A673 (cell line): ENCODE results near the gene LAMA4. TPM values are rescaled to one million over a fixed set of nuclear protein-coding genes. Genes with fewer than 3 reads are reported as not detected.

Experiments
- BruUV-seq: library from RNA; stranded (reverse); fragments of 400-500 nt; replicated peaks from 2 replicates; lab custom pipeline; 2021; lab: Mats Ljungman, UMichigan
- CTCF ChIA-PET: fragments of 300-600 bp; sonication (Branson Sonifier 250); formaldehyde crosslinking; loops from one replicate; lab custom pipeline; 2022; ENCODE audit warnings: antibody characterized with exemption; lab: Charles Lee
- POLR2A ChIA-PET: fragments of 300-600 bp; sonication (Branson Sonifier 250); formaldehyde crosslinking; loops from one replicate; lab custom pipeline; 2022; ENCODE audit warnings: antibody characterized with exemption; ENCODE audit not compliant: low non-redundant PET; lab: Charles Lee
- DNase-seq: peaks from one replicate; pipeline ENCODE4 v3.0.0-alpha.2; 2015; ENCODE audit warnings: low spot score
- H3K27ac ChIP-seq: fragments of 200-600 bp; sonication (generic); 2 replicates; pipeline ENCODE4 v1.5.1; 2016; ENCODE audit warnings: mixed run types, low read depth, mild to moderate bottlenecking, mixed read lengths, antibody characterized with exemption, low read length; ENCODE audit not compliant: poor library complexity, severe bottlenecking
- H3K27me3 ChIP-seq: fragments of 200-600 bp; sonication (generic); replicated peaks from 2 replicates; pipeline ENCODE4 v1.6.1; 2017; ENCODE audit warnings: mixed run types, low read depth, mild to moderate bottlenecking, mixed read lengths, antibody characterized with exemption, low read length; ENCODE audit not compliant: insufficient read depth, poor library complexity
- H3K36me3 ChIP-seq: fragments of 200-600 bp; sonication (generic); 2 replicates; pipeline ENCODE4 v1.6.1; 2016; ENCODE audit warnings: mixed run types, mild to moderate bottlenecking, mixed read lengths, antibody characterized with exemption, low read length; ENCODE audit not compliant: insufficient read depth, poor library complexity, severe bottlenecking
- H3K4me1 ChIP-seq: fragments of 200-600 bp; sonication (generic); 2 replicates; pipeline ENCODE4 v1.6.1; 2017; ENCODE audit warnings: mixed run types, mild to moderate bottlenecking, mixed read lengths, antibody characterized with exemption, low read length; ENCODE audit not compliant: insufficient read depth, poor library complexity, severe bottlenecking
- H3K4me3 ChIP-seq: fragments of 200-600 bp; sonication (generic); 2 replicates; pipeline ENCODE4 v1.5.1; 2016; ENCODE audit warnings: low read depth, mixed run types, mild to moderate bottlenecking, mixed read lengths, low read length; ENCODE audit not compliant: poor library complexity, severe bottlenecking
- H3K9me3 ChIP-seq: fragments of 200-600 bp; sonication (generic); 2 replicates; pipeline ENCODE4 v1.6.1; 2016; ENCODE audit warnings: mixed run types, low read depth, mild to moderate bottlenecking, mixed read lengths, antibody characterized with exemption, low read length; ENCODE audit not compliant: poor library complexity, severe bottlenecking
- CTCF ChIP-seq: fragments of 300-800, 200-600 bp; sonication (generic); conservative IDR thresholded peaks from 2 replicates; pipeline ENCODE4 v1.5.1; 2017; ENCODE audit warnings: low read depth, mild to moderate bottlenecking, antibody characterized with exemption, low read length, moderate library complexity, mixed read lengths
- EZH2 ChIP-seq: fragments of 200-600 bp; sonication (generic); IDR thresholded peaks from 2 replicates; pipeline ENCODE4 v1.6.1; 2017; ENCODE audit warnings: borderline replicate concordance, low read depth, mild to moderate bottlenecking, mixed read lengths, antibody characterized with exemption, low read length; ENCODE audit not compliant: poor library complexity, severe bottlenecking
- intact Hi-C: fragments of 100-400 bp; cut with micrococcal nuclease; formaldehyde crosslinking; loops from one replicate; pipeline ENCODE4 v1.10.0; 2022; ENCODE audit not compliant: unreplicated experiment
- total RNA-seq: library from RNA; stranded (reverse); gene quantifications from 2 replicates; pipeline ENCODE4 v1.2.3, GENCODE V29; 2021

Gene LAMA4
- total RNA-seq, 1 experiment from 2014 or later: 1.2 TPM

- TF ChIP-seq CTCF (no peak), EZH2 (no peak)
- H3K9me3 ChIP-seq: no peaks in the 10 kb centered on the region
- ChIA-PET CTCF (no interaction called here), POLR2A (no interaction called here)
- H3K27ac ChIP-seq: no peak overlapping the region
- H3K27me3 ChIP-seq: no peaks in the 10 kb centered on the region
- intact Hi-C loops: no loop called here
- DNase-seq: peak; percentile 59
- no TSS peak for BruUV-seq
- peaks cover 16% of the 10 kb centered on the region for H3K4me1 ChIP-seq
- H3K36me3 ChIP-seq: no peaks in the 10 kb centered on the region
- H3K4me3 ChIP-seq: no peak overlapping the region
Observed at GRCh38 chr6:112214739-112215269, 39.6 kb downstream of the LAMA4 start.

GRCh38 chr6:112210852-112211251 lies 43.5 kb downstream of the LAMA4 start:
- TF ChIP-seq CTCF: no peak
- no peak for TF ChIP-seq EZH2
- H3K27me3 ChIP-seq: no peaks in the 10 kb centered on the region
- peaks cover 12% of the 10 kb centered on the region for H3K4me1 ChIP-seq
- H3K9me3 ChIP-seq: no peaks in the 10 kb centered on the region
- no peaks in the 10 kb centered on the region for H3K36me3 ChIP-seq
- intact Hi-C loops: no loop called here
- ChIA-PET CTCF (no interaction called here), POLR2A (no interaction called here)
- no TSS peak for BruUV-seq
- H3K4me3 ChIP-seq: no peak overlapping the region
- H3K27ac ChIP-seq: no peak overlapping the region
- no peak for DNase-seq

- intact Hi-C loops: no loop called here
- no peak overlapping the region for H3K4me3 ChIP-seq
- no peak for DNase-seq
- H3K36me3 ChIP-seq: no peaks in the 10 kb centered on the region
- H3K9me3 ChIP-seq: no peaks in the 10 kb centered on the region
- POLR2A ChIA-PET: interaction anchor here (0.6 kb wide), 1 partner anchor 16 kb away, joined by 3 read pairs; no protein-coding TSS in a partner anchor
- no peaks in the 10 kb centered on the region for H3K27me3 ChIP-seq
- TF ChIP-seq EZH2: no peak
- TF ChIP-seq CTCF: no peak
- peaks cover 14% of the 10 kb centered on the region for H3K4me1 ChIP-seq
- CTCF ChIA-PET: no interaction called here
- no peak overlapping the region for H3K27ac ChIP-seq
- BruUV-seq: no TSS peak
Observed at GRCh38 chr6:112209131-112209530, 45.2 kb downstream of the LAMA4 start.
